Fibroblast of the conjunctiva (primary cell): ENCODE measurements around the gene PLA2G12B.
"Not testable (repeated sequence)": the region's sequence is repeated elsewhere in the genome, so short reads cannot be mapped to it uniquely, and the experiment has no call there.

Experiments used
- DNase-seq: peaks from one replicate; pipeline ENCODE4 v3.0.0-alpha.2; 2010; ENCODE audit warnings: low read depth

PLA2G12B gene

GRCh38 chr10:72935361-72935760, 19.2 kb downstream of the PLA2G12B start:
- DNase-seq = no peak

- DNase-seq = no peak
These were observed 22.2 kb downstream of the PLA2G12B start for GRCh38 chr10:72932259-72933015.

- DNase-seq = no peak
These were observed 24.3 kb downstream of the PLA2G12B start for GRCh38 chr10:72930276-72930675.

DNA sequence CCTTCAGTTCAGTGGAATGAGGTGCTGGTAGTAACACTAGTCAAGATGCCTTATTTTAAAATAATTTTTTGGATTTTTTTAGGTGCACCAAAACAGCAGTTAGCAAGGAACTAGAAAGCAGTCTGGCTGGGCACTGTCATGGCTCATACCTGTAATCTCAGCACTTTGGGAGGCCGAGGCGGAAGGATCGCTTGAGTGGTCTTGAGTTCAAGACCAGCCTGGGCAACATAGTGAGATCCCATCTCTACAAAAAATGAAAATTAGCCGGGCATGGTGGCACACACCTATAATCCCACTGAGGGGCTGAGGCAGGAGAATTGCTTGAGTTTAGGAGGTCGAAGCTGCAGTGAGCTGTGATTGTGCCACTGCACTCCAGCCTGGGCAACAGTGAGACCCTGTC, 25.8 kb downstream of the PLA2G12B start:
- DNase-seq = no peak

- DNase-seq = no peak
These were observed 27.1 kb downstream of the PLA2G12B start for GRCh38 chr10:72927485-72927884.

GRCh38 chr10:72925951-72926465, 28.6 kb downstream of the PLA2G12B start:
- no peak for DNase-seq

DNA sequence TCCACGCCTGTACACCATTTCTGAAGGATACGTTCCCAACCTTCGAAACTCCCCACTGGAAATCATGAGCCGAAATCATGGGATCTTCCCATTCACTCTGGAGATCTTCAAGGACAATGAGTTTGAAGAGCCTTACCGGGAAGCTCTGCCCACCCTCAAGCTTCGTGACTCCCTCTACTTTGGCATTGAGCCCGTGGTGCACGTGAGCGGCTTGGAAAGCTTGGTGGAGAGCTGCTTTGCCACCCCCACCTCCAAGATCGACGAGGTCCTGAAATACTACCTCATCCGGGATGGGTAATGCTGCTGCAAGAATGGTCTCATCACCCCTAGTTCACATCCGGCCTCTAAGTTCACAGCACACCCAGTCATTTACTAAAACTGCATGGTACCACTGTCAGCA, 30.3 kb downstream of the PLA2G12B start:
- DNase-seq = no peak

DNA sequence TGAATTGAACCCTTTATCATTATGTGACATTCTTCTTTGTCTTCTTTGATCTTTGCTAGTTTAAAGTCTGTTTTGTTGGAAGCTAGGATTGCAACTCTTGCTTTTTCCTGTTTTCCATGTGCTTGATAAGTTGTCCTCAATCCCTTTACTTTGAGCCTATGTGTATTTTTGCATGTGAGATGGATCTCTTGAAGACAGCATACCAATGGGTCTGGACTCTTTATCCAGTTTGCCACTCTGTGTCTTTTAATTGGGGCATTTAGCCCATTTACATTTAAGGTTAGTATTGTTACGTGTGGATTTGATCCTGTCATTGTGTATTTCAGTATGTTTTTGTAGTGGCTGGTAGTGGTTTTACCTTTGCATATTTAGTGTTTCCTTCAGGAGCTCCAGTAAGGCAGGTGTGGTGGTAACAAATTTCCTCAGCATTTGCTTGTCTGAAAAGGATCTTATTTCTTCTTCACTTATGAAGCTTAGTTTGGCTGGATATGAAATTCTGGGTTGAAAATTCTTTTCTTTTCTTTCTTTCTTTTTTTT, 33.4 kb downstream of the PLA2G12B start:
- not testable (repeated sequence) for DNase-seq

- no peak for DNase-seq
These were observed 36.3 kb downstream of the PLA2G12B start for GRCh38 chr10:72918352-72918751.

GRCh38 chr10:72917803-72918332, 36.7 kb downstream of the PLA2G12B start:
- not testable (repeated sequence) for DNase-seq

- DNase-seq = not testable (repeated sequence)
These were observed 37.4 kb downstream of the PLA2G12B start for GRCh38 chr10:72917201-72917600.

GRCh38 chr10:72913287-72913686, 41.3 kb downstream of the PLA2G12B start:
- DNase-seq = no peak

GRCh38 chr10:72912736-72913135, 41.9 kb downstream of the PLA2G12B start:
- no peak for DNase-seq

DNA sequence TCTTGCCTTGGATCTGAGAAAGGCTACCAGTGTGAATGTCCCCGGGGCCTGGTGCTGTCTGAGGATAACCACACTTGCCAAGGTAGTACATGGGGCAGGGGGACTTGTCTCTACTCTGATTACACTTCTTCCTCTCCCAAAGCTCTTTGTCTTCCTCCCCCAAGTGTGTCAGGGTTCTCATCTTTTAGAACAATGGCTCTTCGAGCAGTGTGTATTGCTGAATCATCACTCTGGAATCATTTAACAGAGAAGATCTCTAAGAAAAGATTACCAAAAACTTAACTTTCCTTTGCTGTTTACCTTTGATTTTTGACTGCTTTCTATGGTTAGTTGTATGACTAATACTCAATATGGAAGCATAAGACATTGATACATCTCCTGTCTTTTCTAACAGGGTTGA, 42.8 kb downstream of the PLA2G12B start:
- no peak for DNase-seq

- DNase-seq = no peak
These were observed 43.9 kb downstream of the PLA2G12B start for GRCh38 chr10:72910705-72911104.

- no peak for DNase-seq
These were observed 48.2 kb downstream of the PLA2G12B start for GRCh38 chr10:72906446-72906845.

GRCh38 chr10:72904806-72905205, 49.8 kb downstream of the PLA2G12B start:
- no peak for DNase-seq

- DNase-seq = not testable (repeated sequence)
These were observed 50.6 kb downstream of the PLA2G12B start for GRCh38 chr10:72903941-72904446.

GRCh38 chr10:72899545-72899944, 55.1 kb downstream of the PLA2G12B start:
- no peak for DNase-seq

DNA sequence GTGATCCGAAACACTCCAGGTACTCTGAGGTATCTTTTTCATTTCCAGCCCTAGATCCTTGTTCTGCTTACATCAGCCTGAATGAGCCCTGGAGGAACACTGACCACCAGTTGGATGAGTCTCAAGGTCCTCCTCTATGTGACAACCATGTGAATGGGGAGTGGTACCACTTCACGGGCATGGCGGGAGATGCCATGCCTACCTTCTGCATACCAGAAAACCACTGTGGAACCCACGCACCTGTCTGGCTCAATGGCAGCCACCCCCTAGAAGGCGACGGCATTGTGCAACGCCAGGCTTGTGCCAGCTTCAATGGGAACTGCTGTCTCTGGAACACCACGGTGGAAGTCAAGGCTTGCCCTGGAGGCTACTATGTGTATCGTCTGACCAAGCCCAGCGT, 56.0 kb downstream of the PLA2G12B start:
- no peak for DNase-seq

DNA sequence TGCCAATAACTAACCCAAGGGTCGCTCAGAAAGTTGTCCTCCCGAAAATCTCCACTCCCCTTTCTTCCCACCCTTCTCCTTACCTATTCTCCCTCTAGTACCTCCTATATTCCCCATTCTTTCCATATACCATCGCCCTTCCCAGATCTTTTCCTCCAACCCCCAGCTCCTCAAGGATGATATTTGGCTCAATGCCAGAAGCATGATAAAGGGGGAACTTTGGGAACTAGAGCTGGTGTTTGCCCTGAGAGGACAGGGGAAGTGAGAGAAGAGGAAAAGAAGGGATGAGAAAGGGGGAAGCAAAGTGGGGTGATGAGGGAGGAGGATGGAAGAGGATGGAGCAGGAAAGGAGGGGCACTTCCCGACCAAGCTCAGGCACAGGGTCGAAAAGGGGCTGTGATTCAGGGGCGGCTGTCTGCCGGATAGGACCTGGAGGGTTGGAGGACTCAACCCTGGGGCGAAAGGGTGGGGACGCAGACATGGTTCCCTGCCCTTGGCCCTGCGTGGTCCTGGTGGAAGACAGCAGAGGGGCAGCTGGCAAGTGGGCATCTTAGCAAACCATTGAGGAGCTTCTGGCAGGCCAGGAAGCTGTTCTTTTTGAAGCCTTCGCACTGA, 59.3 kb downstream of the PLA2G12B start:
- DNase-seq = no peak

GRCh38 chr10:72893136-72893798, 61.3 kb downstream of the PLA2G12B start, which contains the start of gene OIT3:
TSS of gene OIT3 (plus strand) at chr10:72893739. CDS start at chr10:72893799, 60 bp downstream.
- no peak for DNase-seq
